Ascending aorta (tissue), 2 donors: Measurements from ENCODE around the gene BMPR1B. TPM values are rescaled to one million over a fixed set of nuclear protein-coding genes. Genes with fewer than 3 reads are reported as not detected.

Experiments
- DNase-seq, 2 donors: peaks; one replicate each; pipeline ENCODE4 v3.0.0-alpha.2; 2019; ENCODE audit warnings: low spot score in 2 of 2
- H3K27ac ChIP-seq, 2 donors: fragments of 200-600 bp; sonication (generic); one replicate each; pipeline ENCODE4 v1.5.1; 2016 to 2017; ENCODE audit warnings: mild to moderate bottlenecking in 1 of 2
- H3K27me3 ChIP-seq: fragments of 200-600 bp; sonication (generic); one replicate; pipeline ENCODE4 v1.5.1; 2017
- H3K36me3 ChIP-seq, 2 donors: fragments of 200-600 bp; sonication (generic); one replicate each; pipeline ENCODE4 v1.5.1; 2016
- H3K4me1 ChIP-seq, 2 donors: fragments of 200-600 bp; sonication (generic); one replicate each; pipeline ENCODE4 v1.5.1; 2016 to 2017; ENCODE audit warnings: mild to moderate bottlenecking in 1 of 2
- H3K4me3 ChIP-seq, 2 donors: fragments of 200-600 bp; sonication (generic); one replicate each; pipeline ENCODE4 v1.5.1; 2016 to 2017; ENCODE audit warnings: mild to moderate bottlenecking in 1 of 2
- H3K9me3 ChIP-seq, 2 donors: fragments of 200-600 bp; sonication (generic); one replicate each; pipeline ENCODE4 v1.5.1; 2016
- CTCF ChIP-seq, 3 experiments: fragments of 200-600 bp in 2 of 3; fragments of 450-650 bp in 1 of 3; sonication (generic) in 2 of 3; IDR thresholded peaks; one replicate each; pipeline ENCODE4 v1.5.1; 2016 to 2019; ENCODE audit warnings: antibody characterized with exemption in 3 of 3, mild to moderate bottlenecking in 1 of 3, moderate library complexity in 1 of 3
- intact Hi-C: fragments of 100-400 bp; cut with DNase I; formaldehyde crosslinking; loops from one replicate; pipeline ENCODE4 v1.15.1; 2023
- total RNA-seq: library from RNA; depleted of rRNA; stranded (reverse); fragments of >200 nt; gene quantifications from one replicate; pipeline ENCODE4 v1.1.0, GENCODE V29; 2016

The BMPR1B gene
- total RNA-seq, 1 donor from 2014 or later, result 3.8 TPM

- H3K4me3 ChIP-seq, result no peak overlapping the region
- H3K36me3 ChIP-seq, result no peaks in the 10 kb centered on the region
- no peak for TF ChIP-seq CTCF (IDR thresholded peaks at IDR 0.05)
- H3K27ac ChIP-seq, result no peak overlapping the region
- DNase-seq, result no peak
- no peaks in the 10 kb centered on the region for H3K27me3 ChIP-seq
- no peaks in the 10 kb centered on the region for H3K9me3 ChIP-seq
- no peaks in the 10 kb centered on the region for H3K4me1 ChIP-seq
- intact Hi-C loops, result loop anchor here (5.0 to 10.0 kb wide), 2 partner anchors 110 to 428 kb away; no protein-coding TSS in a partner anchor
Measured at GRCh38 chr4:94732358-94732698, 25.4 kb upstream of the BMPR1B start.

DNA sequence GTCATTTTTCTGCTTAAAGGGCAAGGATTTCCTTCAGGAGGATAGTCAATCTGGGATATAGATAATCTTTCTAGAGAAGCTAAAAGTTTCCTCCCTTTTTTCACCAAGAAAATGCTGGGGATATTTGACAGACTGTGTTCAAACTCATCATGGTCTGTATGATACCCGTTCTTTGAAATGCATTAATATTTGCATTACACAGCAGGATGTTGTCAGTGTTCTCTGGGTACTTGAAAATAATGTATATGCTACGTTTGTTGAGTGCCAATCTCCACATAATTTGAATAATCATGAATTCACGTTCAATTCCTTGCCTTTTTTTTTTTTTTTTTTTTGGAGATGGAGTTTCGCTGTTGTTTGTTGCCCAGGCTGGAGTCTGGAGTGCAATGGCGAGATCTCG is 18.0 kb upstream of the BMPR1B start:
- TF ChIP-seq CTCF (IDR thresholded peaks at IDR 0.05), result no peak
- no peaks in the 10 kb centered on the region for H3K36me3 ChIP-seq
- DNase-seq, result no peak
- no peak overlapping the region for H3K27ac ChIP-seq
- intact Hi-C loops, result loop anchor here (10.0 kb wide), 1 partner anchor 435 kb away; no protein-coding TSS in a partner anchor
- no peak overlapping the region for H3K4me3 ChIP-seq
- no peaks in the 10 kb centered on the region for H3K4me1 ChIP-seq
- no peaks in the 10 kb centered on the region for H3K9me3 ChIP-seq
- no peaks in the 10 kb centered on the region for H3K27me3 ChIP-seq

DNA sequence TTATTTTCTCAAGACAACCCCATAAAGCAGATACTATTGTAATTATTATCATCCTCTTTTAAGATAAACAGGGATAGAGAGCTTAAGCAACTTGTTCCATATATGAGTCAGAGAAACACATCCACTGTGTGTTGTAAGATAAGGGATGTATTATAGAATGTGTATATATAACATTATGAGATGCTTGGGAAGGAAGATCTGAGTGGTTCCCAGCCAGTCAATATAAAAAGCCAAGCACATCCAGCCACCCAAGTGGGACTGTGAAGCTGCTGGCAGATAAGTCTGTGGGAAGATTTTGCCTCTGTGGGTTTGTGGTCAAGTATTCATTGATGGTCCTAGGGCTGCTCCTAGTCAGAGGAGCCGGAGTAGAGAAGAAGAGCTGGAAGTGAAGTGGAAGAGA is 16.5 kb upstream of the BMPR1B start:
- Histone ChIP-seq H3K4me3 (no peak overlapping the region), H3K27me3 (no peaks in the 10 kb centered on the region), H3K9me3 (no peaks in the 10 kb centered on the region), H3K4me1 (no peaks in the 10 kb centered on the region), H3K36me3 (no peaks in the 10 kb centered on the region), H3K27ac (no peak overlapping the region)
- intact Hi-C loops, result no loop called here
- DNase-seq, result no peak
- no peak for TF ChIP-seq CTCF (IDR thresholded peaks at IDR 0.05)

DNA sequence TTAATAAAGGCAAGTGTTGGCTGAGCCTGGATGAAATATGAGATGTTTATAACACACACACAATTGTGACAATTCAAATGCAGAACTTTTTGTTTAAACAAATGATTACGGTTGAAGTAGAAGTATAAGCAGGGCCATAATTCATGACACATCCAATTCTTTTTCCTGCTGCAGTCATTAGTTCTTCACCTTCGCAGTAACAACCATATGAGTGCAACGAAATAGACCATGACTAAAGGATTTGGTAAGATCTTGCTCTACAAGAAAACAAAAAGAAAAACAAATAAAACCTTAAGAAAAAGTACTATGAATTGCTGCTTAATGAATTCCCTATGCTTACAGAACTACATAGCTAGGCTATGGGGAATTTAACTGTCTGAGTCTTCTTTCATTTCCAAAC is 13.9 kb upstream of the BMPR1B start:
- H3K27me3 ChIP-seq, result no peaks in the 10 kb centered on the region
- no peaks in the 10 kb centered on the region for H3K36me3 ChIP-seq
- no peak for DNase-seq
- H3K4me3 ChIP-seq, result no peak overlapping the region
- no peaks in the 10 kb centered on the region for H3K9me3 ChIP-seq
- H3K4me1 ChIP-seq, result no peaks in the 10 kb centered on the region
- no peak overlapping the region for H3K27ac ChIP-seq
- intact Hi-C loops, result no loop called here
- no peak for TF ChIP-seq CTCF (IDR thresholded peaks at IDR 0.05)

DNA sequence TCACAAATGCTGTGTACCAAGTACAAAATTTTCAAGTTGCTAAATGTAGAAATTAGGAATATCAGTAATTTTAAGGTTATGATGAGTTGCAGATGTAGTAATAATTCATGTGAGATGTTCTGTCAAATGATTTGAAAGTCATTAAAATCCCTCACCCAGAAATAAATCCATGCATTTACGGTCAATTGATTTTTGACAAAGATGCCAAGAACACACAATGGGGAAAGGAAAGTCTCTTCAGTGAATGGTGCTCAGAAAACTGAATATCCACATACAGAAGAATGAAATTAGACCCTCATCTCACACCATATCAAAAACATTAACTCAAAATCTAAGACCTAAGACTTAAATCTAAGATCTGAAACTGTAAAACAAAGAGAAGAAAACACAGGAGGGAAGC is 12.9 kb upstream of the BMPR1B start:
- Histone ChIP-seq H3K4me3 (no peak overlapping the region), H3K27me3 (no peaks in the 10 kb centered on the region), H3K4me1 (no peaks in the 10 kb centered on the region), H3K27ac (no peak overlapping the region), H3K36me3 (no peaks in the 10 kb centered on the region), H3K9me3 (no peaks in the 10 kb centered on the region)
- no peak for DNase-seq
- no peak for TF ChIP-seq CTCF (IDR thresholded peaks at IDR 0.05)
- intact Hi-C loops, result no loop called here

DNA sequence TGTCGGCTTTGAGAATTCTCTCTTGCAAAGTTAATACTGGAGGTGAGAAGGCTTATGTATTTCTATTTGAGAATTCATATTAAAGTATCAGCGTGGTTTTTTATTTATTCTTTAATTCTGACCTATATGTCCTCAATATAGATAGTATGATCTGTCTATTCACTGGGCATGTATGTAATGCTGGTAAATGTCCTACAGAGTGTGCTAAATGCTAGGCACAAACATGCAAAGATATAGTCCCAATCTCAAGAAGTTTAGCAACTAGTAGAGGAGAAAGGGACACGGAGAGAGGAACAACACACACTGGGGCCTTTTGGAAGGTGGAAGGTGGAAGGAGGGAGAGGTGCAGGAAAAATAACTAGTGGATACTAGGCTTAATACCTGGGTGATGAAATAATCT is 11.0 kb upstream of the BMPR1B start:
- Histone ChIP-seq H3K36me3 (no peaks in the 10 kb centered on the region), H3K9me3 (no peaks in the 10 kb centered on the region), H3K27me3 (no peaks in the 10 kb centered on the region), H3K4me3 (no peak overlapping the region), H3K4me1 (no peaks in the 10 kb centered on the region), H3K27ac (no peak overlapping the region)
- DNase-seq, result no peak
- TF ChIP-seq CTCF (IDR thresholded peaks at IDR 0.05), result no peak
- intact Hi-C loops, result no loop called here
